SU-DHL-6 (cell line): ENCODE measurements around the gene ZNF121.

ENCODE experiments used
- EZH2phosphoT487 ChIP-seq: fragments of 200-600 bp; sonication (generic), shearing (Covaris generic); conservative IDR thresholded peaks from 2 replicates; pipeline ENCODE4 v1.6.1; 2018; ENCODE audit warnings: mild to moderate bottlenecking, antibody characterized with exemption, low read length, moderate library complexity, mixed read lengths
- TF ChIP-seq, protein P1 (sequence below): fragments of 200-600 bp; sonication (generic); IDR thresholded peaks from one replicate; pipeline ENCODE4 v1.5.1; 2017; ENCODE audit warnings: antibody characterized with exemption, mild to moderate bottlenecking, low read length, moderate library complexity; ENCODE audit not compliant: insufficient read depth, poor library complexity, severe bottlenecking

GRCh38 chr19:9608912-9609311, 24.6 kb upstream of the ZNF121 start:
- TF ChIP-seq, protein P1, sequence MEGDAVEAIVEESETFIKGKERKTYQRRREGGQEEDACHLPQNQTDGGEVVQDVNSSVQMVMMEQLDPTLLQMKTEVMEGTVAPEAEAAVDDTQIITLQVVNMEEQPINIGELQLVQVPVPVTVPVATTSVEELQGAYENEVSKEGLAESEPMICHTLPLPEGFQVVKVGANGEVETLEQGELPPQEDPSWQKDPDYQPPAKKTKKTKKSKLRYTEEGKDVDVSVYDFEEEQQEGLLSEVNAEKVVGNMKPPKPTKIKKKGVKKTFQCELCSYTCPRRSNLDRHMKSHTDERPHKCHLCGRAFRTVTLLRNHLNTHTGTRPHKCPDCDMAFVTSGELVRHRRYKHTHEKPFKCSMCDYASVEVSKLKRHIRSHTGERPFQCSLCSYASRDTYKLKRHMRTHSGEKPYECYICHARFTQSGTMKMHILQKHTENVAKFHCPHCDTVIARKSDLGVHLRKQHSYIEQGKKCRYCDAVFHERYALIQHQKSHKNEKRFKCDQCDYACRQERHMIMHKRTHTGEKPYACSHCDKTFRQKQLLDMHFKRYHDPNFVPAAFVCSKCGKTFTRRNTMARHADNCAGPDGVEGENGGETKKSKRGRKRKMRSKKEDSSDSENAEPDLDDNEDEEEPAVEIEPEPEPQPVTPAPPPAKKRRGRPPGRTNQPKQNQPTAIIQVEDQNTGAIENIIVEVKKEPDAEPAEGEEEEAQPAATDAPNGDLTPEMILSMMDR = no peak
- no peak for TF ChIP-seq EZH2phosphoT487
